Activated T-helper 1 cell treated with Interleukin-2 at 50 U/mL for 16 hours (primary cell): ENCODE measurements around the gene KCMF1.
"Not testable (repeated sequence)": the region's sequence is repeated elsewhere in the genome, so short reads cannot be mapped to it uniquely, and the experiment has no call there.

Experiments used
- DNase-seq: peaks from one replicate; pipeline ENCODE4 v3.0.0-alpha.2; 2020; ENCODE audit warnings: low read depth

The KCMF1 gene

DNA sequence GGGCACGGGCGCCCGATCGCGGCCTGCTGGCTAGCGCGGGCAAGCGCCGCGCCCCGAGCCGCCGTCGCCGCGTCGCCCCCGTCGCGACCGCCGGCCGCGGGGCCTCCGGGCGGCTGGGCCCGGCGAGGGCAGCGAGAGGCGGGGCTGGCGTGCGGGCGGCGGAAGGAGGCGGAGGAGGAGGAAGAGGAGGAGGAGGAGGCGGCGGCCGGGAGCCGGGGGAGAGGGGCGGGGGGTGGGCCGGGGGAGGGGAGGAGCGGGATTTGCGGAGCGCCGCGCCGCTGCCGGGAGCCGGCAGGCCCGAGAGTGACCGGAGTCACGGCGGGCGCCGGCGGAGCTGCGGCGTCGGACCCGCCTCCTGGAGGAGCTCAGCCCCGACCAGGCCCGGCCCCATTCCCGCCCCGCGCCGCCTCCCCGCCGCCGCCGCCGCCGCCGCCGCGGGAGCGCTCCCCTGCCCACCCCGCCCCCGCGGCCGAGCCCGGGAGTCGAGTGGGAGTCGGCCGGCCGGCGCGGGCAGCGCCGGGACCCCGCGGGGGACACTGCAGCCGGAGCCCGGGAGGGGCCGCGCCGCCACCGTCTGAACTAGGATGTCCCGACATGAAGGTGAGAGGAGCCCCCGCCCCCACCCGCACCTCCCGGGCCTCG, at the start of gene KCMF1:
Gene KCMF1, plus strand, starts transcription at position 294 of the 642 bp plus-strand sequence. Its CDS starts 291 bp downstream, at position 585.
- DNase-seq, result peak; percentile 55

DNA sequence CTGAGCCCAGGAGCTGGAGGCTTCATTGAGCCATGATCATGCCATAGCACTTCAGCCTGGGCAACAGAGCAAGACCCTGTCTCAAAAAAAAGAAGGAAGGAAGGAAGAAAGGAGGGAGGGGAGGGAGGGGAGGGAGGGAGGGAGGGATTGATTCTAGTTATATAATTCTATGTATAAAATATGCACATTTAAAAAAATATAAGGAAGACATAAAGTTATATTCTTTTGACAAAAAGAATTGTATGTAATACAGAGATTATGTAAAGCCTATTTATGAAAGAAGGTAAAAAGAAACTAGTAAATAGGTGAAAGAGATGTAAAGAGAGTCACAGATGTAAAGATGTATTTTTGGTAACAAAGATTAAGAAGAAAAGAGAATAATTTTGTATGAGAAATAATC, 48.0 kb upstream of the KCMF1 start:
- DNase-seq, result no peak

- no peak for DNase-seq
Observed at GRCh38 chr2:84924173-84925106, 46.5 kb upstream of the KCMF1 start.

DNA sequence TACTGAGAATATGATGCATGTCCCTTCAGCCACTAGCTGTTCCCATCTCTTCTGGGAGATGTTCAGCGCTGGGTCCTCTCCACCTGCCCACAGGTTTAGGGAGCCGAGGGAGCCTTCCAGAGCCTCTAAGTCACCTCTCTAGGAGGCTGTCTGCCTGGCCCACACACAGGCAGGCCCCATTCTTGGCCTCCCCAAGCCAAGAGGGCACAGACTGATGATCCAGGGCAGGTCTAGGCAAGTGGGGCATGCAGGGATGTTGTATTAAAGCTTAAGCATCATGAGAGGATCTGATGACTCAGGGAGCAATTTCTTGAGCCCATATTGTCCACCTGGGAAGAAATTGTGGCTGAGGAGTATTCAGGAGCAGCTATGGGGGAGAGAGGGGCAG, 45.6 kb upstream of the KCMF1 start:
- DNase-seq, result no peak

DNA sequence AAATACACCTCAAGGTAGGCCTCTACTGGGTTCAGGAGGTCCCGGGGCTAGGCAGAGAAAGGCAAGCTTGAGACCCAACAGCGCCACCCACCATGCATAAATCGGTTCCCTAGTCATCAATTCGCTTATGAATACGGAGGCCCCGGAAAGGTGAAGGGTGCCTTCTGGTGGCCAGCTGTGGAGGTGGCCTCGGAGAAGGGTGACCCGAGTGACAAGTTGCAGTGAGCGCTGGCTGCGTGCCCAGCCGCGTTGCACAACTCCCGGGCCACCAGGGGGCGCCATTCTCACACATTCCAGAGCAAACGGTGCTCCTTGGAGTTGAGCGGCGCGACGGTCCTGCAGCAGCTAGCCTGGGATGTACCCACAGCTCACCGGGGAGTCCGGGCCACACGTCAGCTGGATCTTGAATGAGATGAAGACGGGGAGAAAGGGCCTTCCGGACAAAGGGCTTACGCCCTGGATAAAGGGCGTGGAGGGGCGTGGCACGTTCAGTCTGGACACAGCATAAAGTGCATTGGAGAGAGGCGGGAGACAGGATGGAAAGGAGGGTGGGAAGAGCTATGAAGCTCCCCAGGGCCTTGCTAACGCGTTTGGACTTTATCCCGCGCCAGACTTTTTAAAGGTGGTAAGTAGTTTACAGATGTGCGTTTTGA, 45.1 kb upstream of the KCMF1 start:
- DNase-seq, result peak; percentile 98

DNA sequence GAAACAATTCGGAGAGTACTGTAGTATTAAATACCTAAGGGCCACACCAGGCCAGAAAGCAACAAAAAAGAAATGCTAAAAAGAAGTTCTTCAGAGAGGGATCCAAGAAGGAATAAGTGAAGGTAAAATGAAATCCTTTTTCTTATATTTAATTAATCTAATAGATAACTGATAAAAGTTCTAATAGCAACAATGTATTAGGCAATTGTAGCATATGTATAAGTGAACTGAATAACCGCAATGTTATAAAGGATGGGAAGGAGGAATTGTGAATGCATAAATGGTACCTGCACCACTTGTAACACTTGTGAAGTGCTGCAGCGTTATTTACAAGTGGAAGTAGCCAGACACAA, 43.7 kb upstream of the KCMF1 start:
- DNase-seq, result no peak

GRCh38 chr2:84931384-84931821, 39.6 kb upstream of the KCMF1 start:
- no peak for DNase-seq

DNA sequence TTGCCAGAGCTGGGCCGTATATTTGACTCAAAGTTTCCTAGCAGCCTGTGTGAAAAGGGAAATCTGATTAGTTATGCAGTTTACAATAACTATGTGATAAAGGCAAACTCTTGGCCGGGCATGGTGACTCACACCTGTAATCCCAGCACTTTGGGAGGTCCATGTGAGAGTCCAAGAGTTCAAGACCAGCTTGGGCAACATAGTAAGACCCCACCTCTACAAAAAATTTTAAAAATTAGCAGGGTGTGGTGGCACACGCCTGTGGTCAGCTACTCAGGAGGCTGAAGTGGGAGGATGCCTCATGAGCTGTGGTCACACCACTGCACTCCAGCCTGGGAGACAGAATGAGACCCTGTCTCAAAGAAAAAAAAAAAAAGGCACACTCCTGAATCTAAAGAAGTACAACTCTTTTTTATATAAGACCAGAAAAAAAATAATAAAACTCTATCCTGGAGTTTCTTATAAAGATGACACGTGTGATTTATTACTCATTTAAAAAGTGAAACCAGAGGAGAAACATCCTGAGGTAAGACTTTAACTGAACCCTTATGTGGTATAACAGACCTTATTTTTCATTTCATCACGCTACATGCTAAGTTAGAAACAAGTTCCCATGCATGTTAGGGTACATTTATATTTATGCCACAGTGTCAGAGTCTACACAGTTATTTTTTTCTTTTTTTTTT, 32.6 kb upstream of the KCMF1 start:
- DNase-seq, result no peak

GRCh38 chr2:84939426-84940087, 31.4 kb upstream of the KCMF1 start:
- DNase-seq, result peak; percentile 50

- DNase-seq, result no peak
Observed at GRCh38 chr2:84940088-84940470, 30.9 kb upstream of the KCMF1 start.

DNA sequence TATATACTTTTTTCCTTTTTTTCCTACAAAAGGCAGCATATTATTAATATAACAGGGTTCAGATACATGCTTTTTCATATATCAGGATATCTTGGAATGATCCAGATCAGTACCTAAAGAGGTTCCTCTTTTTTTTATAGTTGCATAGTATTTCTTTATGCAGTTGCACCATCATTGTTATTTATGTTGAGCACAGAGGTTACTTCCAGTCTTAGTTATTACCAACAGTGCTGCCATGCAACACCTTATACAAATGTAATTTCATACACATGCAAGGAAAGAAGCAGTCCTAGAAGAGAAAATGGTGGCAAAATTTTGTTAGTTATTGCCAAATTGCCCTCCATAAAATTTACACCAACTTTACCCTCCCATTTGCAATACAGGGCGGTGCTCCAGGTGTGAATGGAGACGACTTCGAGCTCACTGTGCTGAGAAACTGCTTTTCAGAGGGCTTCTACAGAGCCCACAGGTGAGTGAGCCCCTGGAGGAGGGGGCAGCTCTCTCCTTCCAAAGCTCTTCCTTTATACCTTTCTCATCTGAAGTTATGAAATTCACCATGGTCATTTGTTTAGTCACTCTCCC, 30.0 kb upstream of the KCMF1 start:
- DNase-seq, result no peak

GRCh38 chr2:84942166-84942565, 28.8 kb upstream of the KCMF1 start:
- DNase-seq, result no peak

GRCh38 chr2:84942964-84943421, 28.0 kb upstream of the KCMF1 start:
- no peak for DNase-seq

- no peak for DNase-seq
Observed at GRCh38 chr2:84944295-84944909, 26.6 kb upstream of the KCMF1 start.

DNA sequence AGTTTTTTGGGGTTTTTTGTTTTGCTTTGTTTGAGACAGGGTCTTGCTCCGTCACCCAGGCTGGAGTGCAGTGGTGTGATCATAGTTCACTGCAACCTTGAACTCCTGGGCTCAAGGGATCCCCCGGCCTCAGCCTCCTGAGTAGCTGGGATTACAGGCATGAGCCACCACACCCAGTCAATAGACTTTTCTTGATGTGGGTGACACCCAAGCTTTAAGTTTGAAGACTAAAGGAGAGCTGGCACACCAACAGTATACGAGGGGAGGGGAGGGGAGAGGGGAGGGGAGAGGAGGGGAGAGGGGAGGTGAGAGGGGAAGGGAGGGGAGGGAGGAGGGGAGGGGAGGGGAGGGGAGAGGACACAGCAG, 25.1 kb upstream of the KCMF1 start:
- not testable (repeated sequence) for DNase-seq

GRCh38 chr2:84946204-84947009, 24.6 kb upstream of the KCMF1 start:
- DNase-seq, result peak; percentile 24

DNA sequence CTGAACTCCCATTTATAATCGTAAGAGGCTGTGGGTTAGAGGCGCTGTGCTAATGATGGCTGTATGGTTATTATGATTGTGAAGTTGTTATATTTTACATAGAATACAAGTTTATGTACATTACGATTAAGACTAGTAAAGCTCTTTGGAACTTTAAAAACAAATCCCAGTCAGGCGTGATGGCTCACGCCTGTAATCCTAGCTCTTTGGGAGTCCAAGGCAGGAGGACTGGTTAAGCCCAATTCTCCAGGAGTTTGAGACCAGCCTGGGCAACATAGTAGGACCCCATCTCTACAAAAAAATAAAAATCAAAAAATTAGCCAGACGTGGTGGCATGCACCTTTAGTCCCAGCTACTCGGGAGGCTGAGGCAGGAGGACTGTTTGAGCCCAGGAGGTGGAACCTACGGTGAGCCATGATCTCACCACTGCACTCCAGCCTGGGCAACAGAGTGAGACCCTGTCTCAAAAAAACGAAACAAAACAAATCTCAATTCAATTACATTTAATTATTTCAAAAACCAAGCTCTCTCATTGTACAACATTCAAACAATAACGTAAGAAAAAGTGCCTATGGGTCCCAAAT, 23.9 kb upstream of the KCMF1 start:
- DNase-seq, result no peak

DNA sequence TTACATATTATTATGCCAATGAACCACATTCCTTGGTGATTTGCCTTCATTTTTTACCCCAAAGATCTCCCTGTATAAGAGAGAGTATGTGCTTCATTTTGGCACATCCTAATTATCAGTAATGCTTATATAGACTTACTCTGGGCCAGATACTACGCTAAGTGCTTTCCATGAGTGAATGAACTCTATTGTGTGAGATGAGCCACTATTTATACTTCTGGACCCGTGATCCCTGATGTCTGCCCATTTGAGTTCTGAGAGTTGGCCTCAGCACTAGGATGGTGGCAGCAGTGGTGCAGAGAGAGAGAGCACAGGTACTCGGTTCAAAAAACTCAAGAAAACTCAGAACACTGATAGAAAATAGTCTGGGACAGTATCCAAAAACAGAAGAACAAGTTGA, 17.4 kb upstream of the KCMF1 start:
- no peak for DNase-seq

GRCh38 chr2:84954329-84954728, 16.6 kb upstream of the KCMF1 start:
- DNase-seq, result no peak
